Memory B cell (primary cell): Measurements from ENCODE around the gene PDRG1.
"Not testable (repeated sequence)": the region's sequence is repeated elsewhere in the genome, so short reads cannot be mapped to it uniquely, and the experiment has no call there.

Experiments
- ATAC-seq: fragments of 150-1000 bp; cut with Tn5 transposase; 2 replicates; pipeline ENCODE4 v1.10.0; 2021; ENCODE audit warnings: low read depth, mild to moderate bottlenecking, moderate library complexity
- DNase-seq, 2 donors: peaks; one replicate each; pipeline ENCODE4 v3.0.0; 2022; ENCODE audit warnings: low spot score in 2 of 2
- H3K27ac Mint-ChIP-seq: one replicate; pipeline ENCODE4 v1.8.0; 2022; ENCODE audit warnings: mild to moderate bottlenecking, moderate library complexity, mixed read lengths
- H3K27me3 Mint-ChIP-seq: one replicate; pipeline ENCODE4 v1.8.0; 2022; ENCODE audit warnings: mixed read lengths
- H3K36me3 Mint-ChIP-seq: one replicate; pipeline ENCODE4 v1.8.0; 2022; ENCODE audit warnings: mild to moderate bottlenecking, mixed read lengths
- H3K4me1 Mint-ChIP-seq: one replicate; pipeline ENCODE4 v1.8.0; 2022; ENCODE audit warnings: mixed read lengths
- H3K4me3 Mint-ChIP-seq: one replicate; pipeline ENCODE4 v1.8.0; 2022; ENCODE audit warnings: mild to moderate bottlenecking, moderate library complexity, mixed read lengths
- H3K9me3 Mint-ChIP-seq: one replicate; pipeline ENCODE4 v1.8.0; 2022; ENCODE audit warnings: mixed read lengths

PDRG1 gene

GRCh38 chr20:31927627-31928159 lies 24.2 kb downstream of the PDRG1 start:
- ATAC-seq (no peak), DNase-seq (no peak)
- Mint-ChIP-seq H3K27me3 (peaks cover 18% of the 10 kb centered on the region), H3K4me3 (no peak overlapping the region), H3K27ac (no peak overlapping the region), H3K4me1 (peaks cover 11% of the 10 kb centered on the region), H3K9me3 (no peaks in the 10 kb centered on the region), H3K36me3 (no peaks in the 10 kb centered on the region)

GRCh38 chr20:31926493-31926892 lies 25.4 kb downstream of the PDRG1 start:
- no peak for DNase-seq
- H3K4me3 Mint-ChIP-seq, result no peak overlapping the region
- H3K36me3 Mint-ChIP-seq, result no peaks in the 10 kb centered on the region
- ATAC-seq, result no peak
- H3K27ac Mint-ChIP-seq, result no peak overlapping the region
- H3K4me1 Mint-ChIP-seq, result peaks cover 11% of the 10 kb centered on the region
- no peaks in the 10 kb centered on the region for H3K9me3 Mint-ChIP-seq
- peaks cover 18% of the 10 kb centered on the region for H3K27me3 Mint-ChIP-seq

- Mint-ChIP-seq H3K27ac (no peak overlapping the region), H3K27me3 (peaks cover 19% of the 10 kb centered on the region), H3K4me3 (no peak overlapping the region), H3K9me3 (no peaks in the 10 kb centered on the region), H3K4me1 (peaks cover 11% of the 10 kb centered on the region), H3K36me3 (no peaks in the 10 kb centered on the region)
- ATAC-seq, result no peak
- DNase-seq, result no peak
Measured at GRCh38 chr20:31925631-31926030, 26.2 kb downstream of the PDRG1 start.

GRCh38 chr20:31924561-31924960 lies 27.3 kb downstream of the PDRG1 start:
- Mint-ChIP-seq H3K36me3 (no peaks in the 10 kb centered on the region), H3K4me3 (no peak overlapping the region), H3K4me1 (peaks cover 11% of the 10 kb centered on the region), H3K27ac (no peak overlapping the region), H3K27me3 (peaks cover 19% of the 10 kb centered on the region), H3K9me3 (no peaks in the 10 kb centered on the region)
- no peak for ATAC-seq
- DNase-seq, result no peak

GRCh38 chr20:31923388-31924331 lies 28.2 kb downstream of the PDRG1 start:
- Mint-ChIP-seq H3K27me3 (peaks cover 17% of the 10 kb centered on the region), H3K36me3 (no peaks in the 10 kb centered on the region), H3K27ac (no peak overlapping the region), H3K4me1 (peaks cover 11% of the 10 kb centered on the region), H3K9me3 (no peaks in the 10 kb centered on the region), H3K4me3 (no peak overlapping the region)
- peak; percentile 83 for ATAC-seq
- peak in 1 of 2 donors; percentile 16 for DNase-seq

GRCh38 chr20:31922588-31922987 lies 29.3 kb downstream of the PDRG1 start:
- ATAC-seq (no peak), DNase-seq (no peak)
- Mint-ChIP-seq H3K4me3 (no peak overlapping the region), H3K4me1 (peaks cover 16% of the 10 kb centered on the region), H3K27me3 (peaks cover 17% of the 10 kb centered on the region), H3K36me3 (no peaks in the 10 kb centered on the region), H3K27ac (no peak overlapping the region), H3K9me3 (no peaks in the 10 kb centered on the region)

GRCh38 chr20:31922181-31922580 lies 29.7 kb downstream of the PDRG1 start:
- no peak overlapping the region for H3K27ac Mint-ChIP-seq
- no peaks in the 10 kb centered on the region for H3K9me3 Mint-ChIP-seq
- DNase-seq (no peak), ATAC-seq (no peak)
- H3K27me3 Mint-ChIP-seq, result peaks cover 17% of the 10 kb centered on the region
- peaks cover 16% of the 10 kb centered on the region for H3K4me1 Mint-ChIP-seq
- H3K36me3 Mint-ChIP-seq, result no peaks in the 10 kb centered on the region
- H3K4me3 Mint-ChIP-seq, result no peak overlapping the region

- not testable (repeated sequence) for DNase-seq, H3K4me3 Mint-ChIP-seq, H3K36me3 Mint-ChIP-seq, H3K27ac Mint-ChIP-seq, H3K9me3 Mint-ChIP-seq, ATAC-seq
- H3K4me1 Mint-ChIP-seq, result peaks cover 16% of the 10 kb centered on the region
- H3K27me3 Mint-ChIP-seq, result peaks cover 17% of the 10 kb centered on the region
Measured at GRCh38 chr20:31921480-31921879, 30.4 kb downstream of the PDRG1 start.

- ATAC-seq, result no peak
- Mint-ChIP-seq H3K27ac (no peak overlapping the region), H3K9me3 (no peaks in the 10 kb centered on the region), H3K4me1 (peaks cover 16% of the 10 kb centered on the region), H3K4me3 (no peak overlapping the region), H3K36me3 (no peaks in the 10 kb centered on the region), H3K27me3 (peaks cover 13% of the 10 kb centered on the region)
- DNase-seq, result no peak
Measured at GRCh38 chr20:31920275-31920855, 31.5 kb downstream of the PDRG1 start.

GRCh38 chr20:31919410-31920155 lies 32.3 kb downstream of the PDRG1 start:
- Mint-ChIP-seq H3K9me3 (no peaks in the 10 kb centered on the region), H3K27me3 (peaks cover 13% of the 10 kb centered on the region), H3K4me1 (peaks cover 16% of the 10 kb centered on the region), H3K4me3 (no peak overlapping the region), H3K27ac (no peak overlapping the region), H3K36me3 (no peaks in the 10 kb centered on the region)
- DNase-seq (no peak), ATAC-seq (no peak)

GRCh38 chr20:31918466-31919105 lies 33.3 kb downstream of the PDRG1 start:
- Mint-ChIP-seq H3K27ac (no peak overlapping the region), H3K4me1 (peaks cover 8% of the 10 kb centered on the region), H3K36me3 (no peaks in the 10 kb centered on the region), H3K9me3 (no peaks in the 10 kb centered on the region), H3K4me3 (no peak overlapping the region), H3K27me3 (peaks cover 4% of the 10 kb centered on the region)
- ATAC-seq (no peak), DNase-seq (no peak)

GRCh38 chr20:31917962-31918412 lies 33.9 kb downstream of the PDRG1 start:
- not testable (repeated sequence) for H3K27ac Mint-ChIP-seq

GRCh38 chr20:31916708-31917107 lies 35.1 kb downstream of the PDRG1 start:
- ATAC-seq, result no peak

More at GRCh38 chr20:31917962-31918412, 33.9 kb downstream of the PDRG1 start:
- not testable (repeated sequence) for H3K36me3 Mint-ChIP-seq, H3K4me1 Mint-ChIP-seq, DNase-seq, ATAC-seq, H3K4me3 Mint-ChIP-seq, H3K27me3 Mint-ChIP-seq, H3K9me3 Mint-ChIP-seq

More at GRCh38 chr20:31916708-31917107, 35.1 kb downstream of the PDRG1 start:
- no peak for DNase-seq
- H3K4me1 Mint-ChIP-seq, result peaks cover 5% of the 10 kb centered on the region
- H3K36me3 Mint-ChIP-seq, result peaks cover 1% of the 10 kb centered on the region
- H3K27me3 Mint-ChIP-seq, result peaks cover 1% of the 10 kb centered on the region
- no peak overlapping the region for H3K4me3 Mint-ChIP-seq
- H3K9me3 Mint-ChIP-seq, result no peaks in the 10 kb centered on the region
- H3K27ac Mint-ChIP-seq, result no peak overlapping the region
